Endothelial cell (in vitro differentiated cells): ENCODE results near the gene NR5A2. TPM values are rescaled to one million over a fixed set of nuclear protein-coding genes. Genes with fewer than 3 reads are reported as not detected.

Experiments
- DNase-seq: peaks from one replicate; pipeline ENCODE4 v3.0.0; 2021; ENCODE audit warnings: low spot score
- H3K27ac Mint-ChIP-seq: one replicate; pipeline ENCODE4 v1.8.0; 2021; ENCODE audit warnings: mixed read lengths, inconsistent platforms; ENCODE audit not compliant: unreplicated experiment
- H3K27me3 Mint-ChIP-seq: one replicate; pipeline ENCODE4 v1.8.0; 2021; ENCODE audit warnings: mild to moderate bottlenecking, moderate library complexity, mixed read lengths, inconsistent platforms; ENCODE audit not compliant: unreplicated experiment
- H3K36me3 Mint-ChIP-seq: one replicate; pipeline ENCODE4 v1.8.0; 2021; ENCODE audit warnings: mild to moderate bottlenecking, low read depth, mixed read lengths, inconsistent platforms; ENCODE audit not compliant: unreplicated experiment
- H3K4me1 Mint-ChIP-seq: one replicate; pipeline ENCODE4 v1.8.0; 2021; ENCODE audit warnings: mild to moderate bottlenecking, mixed read lengths, inconsistent platforms; ENCODE audit not compliant: unreplicated experiment
- H3K4me3 Mint-ChIP-seq: one replicate; pipeline ENCODE4 v1.8.0; 2021; ENCODE audit warnings: mild to moderate bottlenecking, mixed read lengths, inconsistent platforms; ENCODE audit not compliant: unreplicated experiment
- H3K9me3 Mint-ChIP-seq: one replicate; pipeline ENCODE4 v1.8.0; 2021; ENCODE audit warnings: mixed read lengths, inconsistent platforms; ENCODE audit not compliant: unreplicated experiment
- total RNA-seq: library from RNA; stranded (reverse); fragmentation: NEBNext Ultra II Directional; extraction: Animal tissue kit (Norgen Biotek cat#: 25700); gene quantifications from one replicate; pipeline ENCODE4 v1.2.1, GENCODE V29; 2021; ENCODE audit not compliant: unreplicated experiment
- TF ChIP-seq, protein P1 (sequence below): fragments of 200-600 bp; sonication (generic); IDR thresholded peaks from one replicate; pipeline ENCODE4 v1.5.0; 2021; ENCODE audit warnings: antibody characterized with exemption; ENCODE audit not compliant: unreplicated experiment

NR5A2 gene
- total RNA-seq, 1 donor from 2014 or later, result 7.0 TPM

DNA sequence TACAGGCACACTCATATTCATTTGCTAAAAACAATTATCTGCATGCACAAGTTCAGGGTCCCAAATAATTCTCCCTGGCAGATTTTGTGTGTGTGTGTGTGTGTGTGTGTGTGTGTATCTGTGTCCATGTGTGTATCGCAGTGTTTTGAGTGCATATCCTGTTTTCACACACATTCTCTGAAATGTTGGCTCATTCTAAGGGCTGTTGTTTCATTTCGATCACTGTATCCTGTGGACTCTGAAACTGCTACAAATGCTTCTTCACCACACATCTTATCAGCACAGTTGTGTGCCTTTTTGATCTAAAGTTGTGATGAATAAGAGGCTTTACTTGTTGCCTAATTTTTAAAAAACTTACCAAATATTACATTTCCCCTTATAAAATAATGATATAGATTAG is 34.6 kb downstream of the NR5A2 start:
- DNase-seq, result no peak
- Mint-ChIP-seq H3K9me3 (no peaks in the 10 kb centered on the region), H3K4me1 (no peaks in the 10 kb centered on the region), H3K27me3 (peaks cover 2% of the 10 kb centered on the region), H3K27ac (no peak overlapping the region), H3K4me3 (no peak overlapping the region), H3K36me3 (no peaks in the 10 kb centered on the region)
- TF ChIP-seq, protein P1, sequence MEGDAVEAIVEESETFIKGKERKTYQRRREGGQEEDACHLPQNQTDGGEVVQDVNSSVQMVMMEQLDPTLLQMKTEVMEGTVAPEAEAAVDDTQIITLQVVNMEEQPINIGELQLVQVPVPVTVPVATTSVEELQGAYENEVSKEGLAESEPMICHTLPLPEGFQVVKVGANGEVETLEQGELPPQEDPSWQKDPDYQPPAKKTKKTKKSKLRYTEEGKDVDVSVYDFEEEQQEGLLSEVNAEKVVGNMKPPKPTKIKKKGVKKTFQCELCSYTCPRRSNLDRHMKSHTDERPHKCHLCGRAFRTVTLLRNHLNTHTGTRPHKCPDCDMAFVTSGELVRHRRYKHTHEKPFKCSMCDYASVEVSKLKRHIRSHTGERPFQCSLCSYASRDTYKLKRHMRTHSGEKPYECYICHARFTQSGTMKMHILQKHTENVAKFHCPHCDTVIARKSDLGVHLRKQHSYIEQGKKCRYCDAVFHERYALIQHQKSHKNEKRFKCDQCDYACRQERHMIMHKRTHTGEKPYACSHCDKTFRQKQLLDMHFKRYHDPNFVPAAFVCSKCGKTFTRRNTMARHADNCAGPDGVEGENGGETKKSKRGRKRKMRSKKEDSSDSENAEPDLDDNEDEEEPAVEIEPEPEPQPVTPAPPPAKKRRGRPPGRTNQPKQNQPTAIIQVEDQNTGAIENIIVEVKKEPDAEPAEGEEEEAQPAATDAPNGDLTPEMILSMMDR, result no peak

DNA sequence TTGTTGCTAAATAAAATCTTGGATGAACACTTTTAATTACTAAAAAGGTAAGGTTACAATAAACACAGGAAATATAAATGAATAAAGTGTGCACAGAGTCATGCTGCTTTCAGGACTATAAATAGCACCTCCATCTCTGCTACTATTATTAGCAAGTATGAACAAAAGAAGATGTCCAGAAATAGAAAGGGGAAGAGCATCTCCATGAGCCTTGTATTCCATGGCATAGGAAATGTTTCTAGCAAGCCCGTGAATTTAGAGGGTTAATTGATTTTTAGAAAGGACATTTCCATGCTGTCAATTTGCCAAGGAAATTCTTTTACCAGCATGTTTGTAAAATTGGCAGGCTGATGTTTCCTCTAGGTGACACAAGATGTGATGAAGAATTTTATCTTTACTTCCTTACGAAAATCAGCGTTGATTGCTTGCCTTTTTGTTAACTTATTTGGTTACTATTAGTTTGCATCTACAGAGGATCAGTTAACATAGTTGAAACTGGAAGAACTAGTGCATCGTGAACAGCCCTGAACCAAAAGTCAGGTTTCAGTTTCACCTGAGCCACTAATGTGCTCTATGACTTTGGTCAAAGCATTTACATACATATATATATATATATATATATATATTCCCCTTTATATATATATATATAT is 45.3 kb downstream of the NR5A2 start:
- TF ChIP-seq, protein P1, result no peak
- no peak overlapping the region for H3K27ac Mint-ChIP-seq

DNA sequence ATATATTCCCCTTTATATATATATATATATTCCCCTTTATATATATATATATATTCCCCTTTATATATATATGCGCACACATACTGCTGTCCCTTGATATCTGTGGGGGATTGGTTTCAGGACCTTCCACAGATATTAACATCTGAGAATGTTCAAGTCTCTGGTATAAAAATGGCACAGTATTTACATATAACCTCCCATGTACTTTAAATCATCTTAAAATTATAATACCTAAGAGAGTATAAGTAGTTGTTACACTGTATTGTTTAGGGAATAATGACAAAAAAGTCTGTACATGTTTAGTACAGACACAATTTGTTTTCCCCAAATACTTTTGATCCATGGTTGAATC is 45.8 kb downstream of the NR5A2 start:
- H3K27me3 Mint-ChIP-seq, result no peaks in the 10 kb centered on the region
- H3K4me1 Mint-ChIP-seq, result peaks cover 10% of the 10 kb centered on the region
- no peaks in the 10 kb centered on the region for H3K9me3 Mint-ChIP-seq
- DNase-seq, result no peak
- no peak overlapping the region for H3K4me3 Mint-ChIP-seq
- H3K27ac Mint-ChIP-seq, result no peak overlapping the region
- TF ChIP-seq, protein P1, result no peak
- no peaks in the 10 kb centered on the region for H3K36me3 Mint-ChIP-seq

More for the DNA sequence above, 45.3 kb downstream of the NR5A2 start:
- DNase-seq, result no peak
- H3K4me3 Mint-ChIP-seq, result no peak overlapping the region
- H3K9me3 Mint-ChIP-seq, result no peaks in the 10 kb centered on the region
- no peaks in the 10 kb centered on the region for H3K36me3 Mint-ChIP-seq
- H3K4me1 Mint-ChIP-seq, result peaks cover 10% of the 10 kb centered on the region
- H3K27me3 Mint-ChIP-seq, result no peaks in the 10 kb centered on the region

DNA sequence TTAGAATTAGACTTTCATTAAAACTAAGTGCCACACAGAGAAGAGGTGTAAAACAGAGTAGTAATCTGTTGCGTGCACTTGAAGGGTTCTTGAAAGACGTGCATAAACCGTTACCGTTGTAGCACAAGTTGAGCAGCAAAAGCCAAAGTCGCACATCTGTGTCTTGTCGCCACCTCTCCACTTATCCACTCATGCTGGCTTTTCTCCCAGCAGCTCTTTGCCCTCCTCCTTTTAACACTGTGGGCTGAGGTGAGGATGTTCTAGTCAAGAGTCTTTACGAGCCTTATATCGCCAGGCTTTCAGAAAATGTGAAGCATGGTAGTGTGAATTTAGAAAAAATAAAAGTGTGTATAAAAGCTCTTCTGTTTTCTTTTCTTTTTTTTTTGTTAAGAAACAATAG is 48.0 kb downstream of the NR5A2 start:
- DNase-seq, result no peak
- Mint-ChIP-seq H3K4me3 (no peak overlapping the region), H3K9me3 (no peaks in the 10 kb centered on the region), H3K27me3 (no peaks in the 10 kb centered on the region), H3K27ac (peak overlapping the region; percentile 96), H3K36me3 (no peaks in the 10 kb centered on the region), H3K4me1 (peaks cover 10% of the 10 kb centered on the region)
- TF ChIP-seq, protein P1, result no peak

DNA sequence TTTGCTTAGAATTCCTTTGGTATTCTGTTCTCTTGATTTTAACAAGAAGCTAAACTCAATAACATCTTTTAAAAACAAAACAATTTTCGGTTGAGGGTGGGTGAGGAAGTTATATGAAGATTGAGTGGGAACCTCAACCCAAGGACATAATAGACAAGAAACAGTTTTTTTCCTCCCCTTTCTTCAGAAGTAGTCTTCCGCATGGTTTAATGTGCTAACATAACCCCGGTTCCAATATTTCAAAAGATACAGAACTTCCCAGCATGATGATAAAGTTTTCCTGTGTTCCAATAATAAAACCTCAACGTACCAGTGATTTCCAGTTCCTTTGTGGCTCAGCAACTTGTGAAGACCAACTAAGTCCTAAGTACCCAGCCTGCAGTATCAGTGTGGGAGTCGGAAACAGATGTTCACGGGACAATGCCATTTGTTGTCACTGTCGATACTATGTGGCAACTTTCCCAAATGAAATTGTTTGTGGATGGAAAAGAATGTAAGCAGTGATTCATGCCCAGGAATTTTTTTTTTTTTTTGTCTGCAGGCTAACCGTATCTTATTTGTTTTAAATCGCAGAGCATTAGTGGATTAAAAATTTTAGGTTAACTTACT is 48.5 kb downstream of the NR5A2 start:
- H3K9me3 Mint-ChIP-seq, result no peaks in the 10 kb centered on the region
- H3K4me3 Mint-ChIP-seq, result no peak overlapping the region
- peak; percentile 17 for DNase-seq
- H3K27me3 Mint-ChIP-seq, result no peaks in the 10 kb centered on the region
- TF ChIP-seq, protein P1, result no peak
- peaks cover 11% of the 10 kb centered on the region for H3K4me1 Mint-ChIP-seq
- H3K36me3 Mint-ChIP-seq, result no peaks in the 10 kb centered on the region
- peak overlapping the region; percentile 96 for H3K27ac Mint-ChIP-seq
